OCI-LY1 (cell line): Measurements from ENCODE around the gene POLR3H.

Experiments
- H2AFZ ChIP-seq: fragments of 200-600 bp; sonication (generic), shearing (Covaris generic); 2 replicates; pipeline ENCODE4 v1.6.0; 2014; ENCODE audit warnings: antibody characterized with exemption, mild to moderate bottlenecking, low read length
- H3F3A ChIP-seq: fragments of 200-600 bp; sonication (generic), shearing (Covaris generic); 2 replicates; pipeline ENCODE4 v1.6.0; 2014; ENCODE audit warnings: mild to moderate bottlenecking, antibody characterized with exemption, low read length, moderate library complexity; ENCODE audit not compliant: insufficient read depth
- H3K27ac ChIP-seq: fragments of 200-600 bp; sonication (generic); 2 replicates; pipeline ENCODE4 v1.5.1; 2014; ENCODE audit warnings: low read length, mixed run types, mild to moderate bottlenecking, low read depth; ENCODE audit not compliant: poor library complexity, severe bottlenecking
- H3K27me3 ChIP-seq: fragments of 200-600 bp; sonication (generic); 2 replicates; pipeline ENCODE4 v1.6.0; 2014; ENCODE audit warnings: antibody characterized with exemption, mild to moderate bottlenecking, low read length, moderate library complexity; ENCODE audit not compliant: insufficient read depth
- H3K36me3 ChIP-seq: fragments of 200-600 bp; sonication (generic); 2 replicates; pipeline ENCODE4 v1.6.1; 2014; ENCODE audit warnings: mild to moderate bottlenecking, antibody characterized with exemption, low read length, moderate library complexity, mixed read lengths; ENCODE audit not compliant: insufficient read depth
- H3K4me1 ChIP-seq: fragments of 200-600 bp; sonication (generic); 2 replicates; pipeline ENCODE4 v1.5.1; 2014; ENCODE audit warnings: mild to moderate bottlenecking, low read length, moderate library complexity; ENCODE audit not compliant: insufficient read depth, severe bottlenecking
- H3K4me2 ChIP-seq: fragments of 200-600 bp; sonication (generic), shearing (Covaris generic); 2 replicates; pipeline ENCODE4 v1.6.1; 2014; ENCODE audit warnings: low read length
- H3K4me3 ChIP-seq: fragments of 200-600 bp; sonication (generic); 2 replicates; pipeline ENCODE4 v1.5.1; 2014; ENCODE audit warnings: low read length, low read depth, mild to moderate bottlenecking, mixed read lengths; ENCODE audit not compliant: poor library complexity, severe bottlenecking
- H3K79me2 ChIP-seq: fragments of 200-600 bp; shearing (Covaris generic); 2 replicates; pipeline ENCODE4 v1.6.1; 2016; ENCODE audit warnings: mixed run types, low read length, mixed read lengths; ENCODE audit not compliant: insufficient read depth
- H3K9ac ChIP-seq: fragments of 200-600 bp; sonication (generic), shearing (Covaris generic); 2 replicates; pipeline ENCODE4 v1.6.1; 2014; ENCODE audit warnings: mild to moderate bottlenecking, low read length, mixed read lengths
- H3K9me2 ChIP-seq: fragments of 200-600 bp; sonication (generic), shearing (Covaris generic); 2 replicates; pipeline ENCODE4 v1.6.1; 2014; ENCODE audit warnings: low read depth, mild to moderate bottlenecking, low read length, mixed read lengths
- H3K9me3 ChIP-seq: fragments of 200-600 bp; shearing (Covaris generic); 2 replicates; pipeline ENCODE4 v1.6.1; 2014; ENCODE audit warnings: low read length, mixed read lengths
- H4K20me1 ChIP-seq: fragments of 200-600 bp; sonication (generic), shearing (Covaris generic); 2 replicates; pipeline ENCODE4 v1.6.0; 2016; ENCODE audit warnings: mild to moderate bottlenecking, low read length; ENCODE audit not compliant: insufficient read depth
- EZH2 ChIP-seq: fragments of 200-600 bp; sonication (generic), shearing (Covaris generic); IDR thresholded peaks from 2 replicates; pipeline ENCODE4 v1.8.0; 2017; ENCODE audit warnings: borderline replicate concordance, mixed run types, mild to moderate bottlenecking, antibody characterized with exemption, low read length, moderate library complexity, mixed read lengths
- TF ChIP-seq, protein P1 (sequence below): fragments of 200-600 bp; sonication (generic), shearing (Covaris generic); IDR thresholded peaks from 2 replicates; pipeline ENCODE4 v1.5.1; 2017; ENCODE audit warnings: mild to moderate bottlenecking, antibody characterized with exemption, low read length, moderate library complexity, mixed read lengths

POLR3H gene

DNA sequence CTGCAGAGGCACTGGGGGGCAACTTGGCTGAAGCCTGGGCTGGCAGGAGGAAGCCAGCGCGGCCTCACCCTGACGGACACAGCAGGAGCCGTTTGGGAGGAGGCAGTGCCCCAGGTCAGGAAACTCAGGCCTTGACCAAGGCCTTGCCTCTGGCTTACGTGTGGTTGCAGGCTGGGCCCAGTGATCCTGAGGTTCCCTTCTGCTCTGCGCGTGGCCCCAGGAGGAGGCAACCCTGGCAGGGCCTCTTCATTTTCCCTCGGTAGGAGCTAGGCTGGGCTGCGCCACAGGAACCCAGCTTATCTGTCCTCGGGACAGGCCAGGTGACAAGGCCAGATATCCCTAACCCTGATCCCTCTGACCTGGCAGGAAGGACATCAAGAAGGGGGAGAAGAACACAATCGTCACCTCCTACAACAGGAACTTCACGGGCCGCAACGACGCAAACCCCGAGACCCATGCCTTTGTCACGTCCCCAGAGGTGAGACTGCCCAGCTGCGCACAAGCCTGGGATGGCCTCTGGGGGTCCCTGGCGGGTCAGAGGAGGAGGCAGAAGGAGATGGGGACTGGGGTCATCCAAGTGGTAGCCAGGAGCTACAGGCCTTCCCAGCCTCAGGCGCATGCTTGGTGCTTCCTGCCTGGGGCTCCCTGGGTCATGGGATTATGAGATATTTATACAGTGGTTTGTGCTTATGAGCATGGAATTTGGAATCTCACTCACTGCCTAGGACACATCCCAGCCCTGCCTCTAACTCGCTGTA is 20.6 kb downstream of the POLR3H start:
- Histone ChIP-seq H3K27me3 (no peaks in the 10 kb centered on the region), H3K79me2 (no peaks in the 10 kb centered on the region), H3K36me3 (peaks cover 58% of the 10 kb centered on the region), H3K27ac (no peak overlapping the region), H3K9ac (no peak overlapping the region), H3F3A (no peaks in the 10 kb centered on the region), H3K4me2 (no peak overlapping the region), H4K20me1 (no peaks in the 10 kb centered on the region), H3K9me3 (no peaks in the 10 kb centered on the region), H2AFZ (no peak overlapping the region), H3K4me3 (no peak overlapping the region), H3K9me2 (no peaks in the 10 kb centered on the region), H3K4me1 (peaks cover 7% of the 10 kb centered on the region)
- TF ChIP-seq EZH2: no peak
- TF ChIP-seq, protein P1, sequence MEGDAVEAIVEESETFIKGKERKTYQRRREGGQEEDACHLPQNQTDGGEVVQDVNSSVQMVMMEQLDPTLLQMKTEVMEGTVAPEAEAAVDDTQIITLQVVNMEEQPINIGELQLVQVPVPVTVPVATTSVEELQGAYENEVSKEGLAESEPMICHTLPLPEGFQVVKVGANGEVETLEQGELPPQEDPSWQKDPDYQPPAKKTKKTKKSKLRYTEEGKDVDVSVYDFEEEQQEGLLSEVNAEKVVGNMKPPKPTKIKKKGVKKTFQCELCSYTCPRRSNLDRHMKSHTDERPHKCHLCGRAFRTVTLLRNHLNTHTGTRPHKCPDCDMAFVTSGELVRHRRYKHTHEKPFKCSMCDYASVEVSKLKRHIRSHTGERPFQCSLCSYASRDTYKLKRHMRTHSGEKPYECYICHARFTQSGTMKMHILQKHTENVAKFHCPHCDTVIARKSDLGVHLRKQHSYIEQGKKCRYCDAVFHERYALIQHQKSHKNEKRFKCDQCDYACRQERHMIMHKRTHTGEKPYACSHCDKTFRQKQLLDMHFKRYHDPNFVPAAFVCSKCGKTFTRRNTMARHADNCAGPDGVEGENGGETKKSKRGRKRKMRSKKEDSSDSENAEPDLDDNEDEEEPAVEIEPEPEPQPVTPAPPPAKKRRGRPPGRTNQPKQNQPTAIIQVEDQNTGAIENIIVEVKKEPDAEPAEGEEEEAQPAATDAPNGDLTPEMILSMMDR: no peak

DNA sequence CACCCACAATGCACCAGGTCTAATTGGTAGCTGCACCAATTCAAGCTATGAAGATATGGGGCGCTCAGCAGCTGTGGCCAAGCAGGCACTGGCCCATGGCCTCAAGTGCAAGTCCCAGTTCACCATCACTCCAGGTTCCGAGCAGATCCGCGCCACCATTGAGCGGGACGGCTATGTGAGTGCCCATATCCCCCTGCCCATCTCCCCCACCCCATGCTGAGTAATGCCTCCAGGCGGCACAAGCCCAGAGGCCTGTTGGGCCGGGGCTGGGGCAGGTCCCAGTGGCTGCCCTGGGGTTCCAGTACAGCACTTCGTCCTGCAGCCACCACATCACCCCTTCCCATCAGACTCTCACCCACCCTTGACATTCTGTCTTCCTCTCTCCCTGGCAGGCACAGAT is 21.5 kb downstream of the POLR3H start:
- Histone ChIP-seq H3K9me3 (no peaks in the 10 kb centered on the region), H3K4me3 (no peak overlapping the region), H4K20me1 (no peaks in the 10 kb centered on the region), H3K9ac (no peak overlapping the region), H3K36me3 (peaks cover 57% of the 10 kb centered on the region), H3K9me2 (no peaks in the 10 kb centered on the region), H3F3A (no peaks in the 10 kb centered on the region), H3K4me2 (no peak overlapping the region), H3K79me2 (no peaks in the 10 kb centered on the region), H3K27me3 (no peaks in the 10 kb centered on the region), H3K4me1 (peaks cover 7% of the 10 kb centered on the region), H3K27ac (no peak overlapping the region), H2AFZ (no peak overlapping the region)
- TF ChIP-seq, protein P1: no peak
- TF ChIP-seq EZH2: no peak

DNA sequence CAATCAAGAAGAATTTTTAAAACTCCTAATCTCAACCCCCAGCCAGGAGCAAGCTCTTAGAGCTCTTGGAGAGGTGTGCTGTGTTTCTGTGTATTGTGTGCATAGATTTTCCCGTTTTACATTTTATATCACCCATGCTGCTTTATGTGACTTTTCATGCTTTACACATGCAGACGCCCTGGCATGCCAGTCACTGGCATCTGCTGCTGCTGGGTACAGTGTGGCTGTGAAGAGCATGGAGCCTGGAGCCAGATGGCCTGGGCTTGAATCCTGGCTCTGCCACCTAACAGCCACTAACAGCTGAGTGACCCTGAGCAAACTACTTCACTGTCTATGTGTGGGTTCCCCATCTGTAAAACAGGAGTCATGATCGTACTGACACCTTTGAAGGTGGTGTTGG is 23.1 kb downstream of the POLR3H start:
- H3K4me3 ChIP-seq: no peak overlapping the region
- peaks cover 55% of the 10 kb centered on the region for H3K36me3 ChIP-seq
- TF ChIP-seq EZH2: no peak
- TF ChIP-seq, protein P1: no peak
- H3K4me2 ChIP-seq: no peak overlapping the region
- no peaks in the 10 kb centered on the region for H3K9me3 ChIP-seq
- no peaks in the 10 kb centered on the region for H3F3A ChIP-seq
- no peaks in the 10 kb centered on the region for H3K27me3 ChIP-seq
- H3K9me2 ChIP-seq: no peaks in the 10 kb centered on the region
- no peaks in the 10 kb centered on the region for H4K20me1 ChIP-seq
- H3K27ac ChIP-seq: no peak overlapping the region
- no peaks in the 10 kb centered on the region for H3K79me2 ChIP-seq
- no peak overlapping the region for H3K9ac ChIP-seq
- peaks cover 7% of the 10 kb centered on the region for H3K4me1 ChIP-seq
- H2AFZ ChIP-seq: no peak overlapping the region
